CD4-positive, alpha-beta T cell treated with Interferon gamma for 1 hour (primary cell): Measurements from ENCODE around the gene SGPL1.
"Not testable (repeated sequence)": the region's sequence is repeated elsewhere in the genome, so short reads cannot be mapped to it uniquely, and the experiment has no call there.

ENCODE experiments used
- DNase-seq: peaks from one replicate; pipeline ENCODE4 v3.0.0-alpha.2; 2020

SGPL1 gene

GRCh38 chr10:70908406-70909296 is 92.9 kb downstream of the SGPL1 start:
- DNase-seq = no peak

- DNase-seq = no peak
Observed at GRCh38 chr10:70909326-70909935, 93.7 kb downstream of the SGPL1 start.

GRCh38 chr10:70910486-70911341 is 95.0 kb downstream of the SGPL1 start:
- no peak for DNase-seq

GRCh38 chr10:70911386-70911785 is 95.6 kb downstream of the SGPL1 start:
- DNase-seq = no peak

GRCh38 chr10:70912556-70912955 is 96.8 kb downstream of the SGPL1 start:
- no peak for DNase-seq

- no peak for DNase-seq
Observed at GRCh38 chr10:70913191-70913892, 97.6 kb downstream of the SGPL1 start.

- no peak for DNase-seq
Observed at GRCh38 chr10:70913893-70914240, 98.1 kb downstream of the SGPL1 start.

GRCh38 chr10:70914316-70914864 is 98.6 kb downstream of the SGPL1 start:
- no peak for DNase-seq

GRCh38 chr10:70915206-70915605 is 99.5 kb downstream of the SGPL1 start:
- no peak for DNase-seq

GRCh38 chr10:70915806-70916205 is 100.1 kb downstream of the SGPL1 start:
- no peak for DNase-seq

GRCh38 chr10:70916241-70916640 is 100.5 kb downstream of the SGPL1 start:
- no peak for DNase-seq

GRCh38 chr10:70917226-70917625 is 101.5 kb downstream of the SGPL1 start:
- no peak for DNase-seq

GRCh38 chr10:70917635-70918034 is 101.9 kb downstream of the SGPL1 start:
- no peak for DNase-seq

- no peak for DNase-seq
Observed at GRCh38 chr10:70918851-70919530, 103.2 kb downstream of the SGPL1 start.

GRCh38 chr10:70919906-70920305 is 104.2 kb downstream of the SGPL1 start:
- DNase-seq = not testable (repeated sequence)

GRCh38 chr10:70920519-70920918 is 104.8 kb downstream of the SGPL1 start:
- no peak for DNase-seq

GRCh38 chr10:70921285-70921684 is 105.5 kb downstream of the SGPL1 start:
- no peak for DNase-seq

GRCh38 chr10:70923696-70924095 is 107.9 kb downstream of the SGPL1 start:
- DNase-seq = no peak

GRCh38 chr10:70925377-70926225 is 109.9 kb downstream of the SGPL1 start:
- peak; percentile 8 for DNase-seq

- DNase-seq = no peak
Observed at GRCh38 chr10:70926226-70927000, 110.7 kb downstream of the SGPL1 start.
